ACHN (cell line): ENCODE data around the gene ADCY2.

Source experiments
- DNase-seq: peaks from one replicate; pipeline ENCODE4 v3.0.0-alpha.2; 2015
- in situ Hi-C: cut with HindIII; loops from 2 replicates; pipeline ENCODE4 v1.10.0; 2017; ENCODE audit warnings: low sequenced_read_pairs, low pct_ligation_motif_present, low pct_unique_long_range_greater_than_20kb

ADCY2 gene

GRCh38 chr5:7668627-7669026 lies 272.7 kb downstream of the ADCY2 start:
- in situ Hi-C loops: no loop called here
- no peak for DNase-seq

GRCh38 chr5:7671381-7671993 lies 275.5 kb downstream of the ADCY2 start:
- DNase-seq: no peak
- in situ Hi-C loops: no loop called here

- DNase-seq: no peak
- in situ Hi-C loops: no loop called here
These were observed 277.7 kb downstream of the ADCY2 start for GRCh38 chr5:7673658-7674057.

- no peak for DNase-seq
- in situ Hi-C loops: no loop called here
These were observed 280.5 kb downstream of the ADCY2 start for GRCh38 chr5:7676455-7676854.

- DNase-seq: no peak
- in situ Hi-C loops: no loop called here
These were observed 282.1 kb downstream of the ADCY2 start for GRCh38 chr5:7678030-7678429.

- no peak for DNase-seq
- in situ Hi-C loops: no loop called here
These were observed 283.7 kb downstream of the ADCY2 start for GRCh38 chr5:7679663-7680062.

- in situ Hi-C loops: no loop called here
These were observed 284.3 kb downstream of the ADCY2 start for GRCh38 chr5:7680260-7680659.

GRCh38 chr5:7682379-7682778 lies 286.4 kb downstream of the ADCY2 start:
- in situ Hi-C loops: no loop called here
- no peak for DNase-seq

More at GRCh38 chr5:7680260-7680659, 284.3 kb downstream of the ADCY2 start:
- DNase-seq: no peak

GRCh38 chr5:7683753-7684152 lies 287.8 kb downstream of the ADCY2 start:
- DNase-seq: no peak
- in situ Hi-C loops: no loop called here

- DNase-seq: no peak
- in situ Hi-C loops: no loop called here
These were observed 288.9 kb downstream of the ADCY2 start for GRCh38 chr5:7684826-7685225.

- no peak for DNase-seq
- in situ Hi-C loops: no loop called here
These were observed 290.9 kb downstream of the ADCY2 start for GRCh38 chr5:7686794-7687193.

- in situ Hi-C loops: no loop called here
- no peak for DNase-seq
These were observed 294.6 kb downstream of the ADCY2 start for GRCh38 chr5:7690557-7690956.

GRCh38 chr5:7705261-7705660 lies 309.3 kb downstream of the ADCY2 start:
- in situ Hi-C loops: no loop called here
- DNase-seq: no peak

- in situ Hi-C loops: no loop called here
- DNase-seq: no peak
These were observed 309.8 kb downstream of the ADCY2 start for GRCh38 chr5:7705736-7706135.

GRCh38 chr5:7706256-7706655 lies 310.3 kb downstream of the ADCY2 start:
- DNase-seq: no peak
- in situ Hi-C loops: no loop called here

- in situ Hi-C loops: no loop called here
- DNase-seq: no peak
These were observed 318.2 kb downstream of the ADCY2 start for GRCh38 chr5:7714119-7714518.

- in situ Hi-C loops: no loop called here
- DNase-seq: no peak
These were observed 318.8 kb downstream of the ADCY2 start for GRCh38 chr5:7714697-7715096.

- in situ Hi-C loops: no loop called here
These were observed 321.8 kb downstream of the ADCY2 start for GRCh38 chr5:7717691-7718090.

GRCh38 chr5:7728076-7728475 lies 332.1 kb downstream of the ADCY2 start:
- in situ Hi-C loops: no loop called here
- DNase-seq: no peak

More at GRCh38 chr5:7717691-7718090, 321.8 kb downstream of the ADCY2 start:
- DNase-seq: no peak

GRCh38 chr5:7741415-7742065 lies 345.6 kb downstream of the ADCY2 start:
- in situ Hi-C loops: no loop called here
- DNase-seq: no peak
